ENCODE results near the gene MTHFD1L.

GRCh38 chr6:150887978-150888563 is 22.6 kb downstream of the MTHFD1L start:
- TF ChIP-seq FOXM1 (IDR thresholded peaks at IDR 0.05; ENCODE audit: borderline replicate concordance) = no peak
- TF ChIP-seq HDGF (IDR thresholded peaks at IDR 0.05; ENCODE audit: borderline replicate concordance) = no peak
- TF ChIP-seq TARDBP (IDR thresholded peaks at IDR 0.05) = no peak
- no peak for TF ChIP-seq FOXK2 (IDR thresholded peaks at IDR 0.05)
- TF ChIP-seq NFRKB (IDR thresholded peaks at IDR 0.05) = no peak
- TF ChIP-seq BHLHE40 (IDR thresholded peaks at IDR 0.05; ENCODE audit: borderline replicate concordance) = no peak
- no peak for TF ChIP-seq SP1 (IDR thresholded peaks at IDR 0.05)
- TF ChIP-seq SUZ12 (IDR thresholded peaks at IDR 0.05) = no peak
- TF ChIP-seq, protein P1, sequence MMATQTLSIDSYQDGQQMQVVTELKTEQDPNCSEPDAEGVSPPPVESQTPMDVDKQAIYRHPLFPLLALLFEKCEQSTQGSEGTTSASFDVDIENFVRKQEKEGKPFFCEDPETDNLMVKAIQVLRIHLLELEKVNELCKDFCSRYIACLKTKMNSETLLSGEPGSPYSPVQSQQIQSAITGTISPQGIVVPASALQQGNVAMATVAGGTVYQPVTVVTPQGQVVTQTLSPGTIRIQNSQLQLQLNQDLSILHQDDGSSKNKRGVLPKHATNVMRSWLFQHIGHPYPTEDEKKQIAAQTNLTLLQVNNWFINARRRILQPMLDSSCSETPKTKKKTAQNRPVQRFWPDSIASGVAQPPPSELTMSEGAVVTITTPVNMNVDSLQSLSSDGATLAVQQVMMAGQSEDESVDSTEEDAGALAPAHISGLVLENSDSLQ (IDR thresholded peaks at IDR 0.05) = no peak
- no peak for TF ChIP-seq LEF1 (IDR thresholded peaks at IDR 0.05; ENCODE audit: borderline replicate concordance)
- no peak for TF ChIP-seq ELF4 (IDR thresholded peaks at IDR 0.05)
